K562 (cell line): ENCODE measurements around the gene CENPT. TPM values are rescaled to one million over a fixed set of nuclear protein-coding genes. Genes with fewer than 3 reads are reported as not detected.

Experiments
- ATAC-seq: fragments of 200-7000 bp; cut with Tn5 transposase; 3 replicates; pipeline ENCODE4 v1.9.1; 2020; ENCODE audit warnings: moderate library complexity
- BruUV-seq: library from RNA; stranded (reverse); fragments of 400-500 nt; replicated peaks from 2 replicates; lab custom pipeline; 2021; lab: Mats Ljungman, UMichigan
- CTCF ChIA-PET: fragments of 300-600 bp; formaldehyde crosslinking; extraction: SDS; loops from one replicate; lab custom pipeline; 2021; ENCODE audit warnings: low intra/inter-chr PET ratio; lab: Yijun Ruan, JAX
- POLR2A ChIA-PET: fragments of 300-600, 350-650 bp; sonication (Branson Sonifier 250); formaldehyde crosslinking; extraction: SDS; loops from one replicate; lab custom pipeline; 2021; ENCODE audit warnings: antibody characterized with exemption, inconsistent platforms; lab: Yijun Ruan, JAX
- DNase-seq, 4 experiments: peaks; one replicate each; pipeline versions ENCODE4 v3.0.0 to v3.0.0-alpha.2; 2011 to 2018; ENCODE audit warnings: low spot score in 3 of 4, mixed read lengths in 3 of 4; ENCODE audit errors: extremely low read depth in 1 of 4
- FAIRE-seq: peaks from 2 replicates; lab custom pipeline; 2011; peaks lifted over from hg19 to GRCh38; lab: Jason Lieb, UNC
- H2AFZ ChIP-seq: 2 replicates; pipeline ENCODE4 v1.6.0; 2011; ENCODE audit warnings: low read depth, low read length, control low read depth, inconsistent platforms
- H3K27ac ChIP-seq: fragments of 200-600 bp; 3 replicates; pipeline ENCODE4 v1.8.0; 2011; ENCODE audit warnings: low read depth, mild to moderate bottlenecking, control low read depth, inconsistent platforms, low read length, moderate library complexity, mixed read lengths; ENCODE audit errors: extremely low read depth
- H3K27me3 ChIP-seq, 2 experiments: fragments of 300-600 bp in 1 of 2; 2 replicates in 1 of 2; 3 replicates in 1 of 2; pipeline versions ENCODE4 v1.6.0 to v1.8.0; 2011; ENCODE audit warnings: inconsistent platforms in 2 of 2, low read length in 2 of 2, mild to moderate bottlenecking in 1 of 2, mixed read lengths in 1 of 2, moderate library complexity in 1 of 2; ENCODE audit not compliant: control insufficient read depth in 2 of 2, insufficient read depth in 2 of 2
- H3K36me3 ChIP-seq: fragments of 300-600 bp; 3 replicates; pipeline ENCODE4 v1.8.0; 2011; ENCODE audit warnings: mild to moderate bottlenecking, low read length, inconsistent platforms; ENCODE audit not compliant: control insufficient read depth, insufficient read depth
- H3K4me1 ChIP-seq, 2 experiments: fragments of 200-600 bp in 1 of 2; replicated peaks in 1 of 2; 2 replicates in 1 of 2; 3 replicates in 1 of 2; pipeline versions ENCODE4 v1.5.1 to v1.8.0; 2011; ENCODE audit warnings: inconsistent platforms in 2 of 2, low read length in 2 of 2, mild to moderate bottlenecking in 1 of 2, mixed read lengths in 1 of 2, moderate library complexity in 1 of 2; ENCODE audit not compliant: control insufficient read depth in 2 of 2, insufficient read depth in 2 of 2
- H3K4me2 ChIP-seq: 2 replicates; pipeline ENCODE4 v1.6.1; 2011; ENCODE audit warnings: low read length, control low read depth, inconsistent platforms, mixed read lengths; ENCODE audit not compliant: insufficient read depth
- H3K4me3 ChIP-seq: fragments of 200-600 bp; sonication (generic), shearing (Covaris generic); 2 replicates; pipeline ENCODE4 v1.5.1; 2016; ENCODE audit warnings: control low read depth, inconsistent platforms
- H3K79me2 ChIP-seq: fragments of 200-600 bp; 3 replicates; pipeline ENCODE4 v1.8.0; 2011; ENCODE audit warnings: low read length, inconsistent platforms; ENCODE audit not compliant: control insufficient read depth, insufficient read depth
- H3K9ac ChIP-seq, 2 experiments: 2 replicates each; pipeline versions ENCODE4 v1.6.0 to v1.6.1; 2011; ENCODE audit warnings: low read depth in 2 of 2, low read length in 2 of 2, control low read depth in 1 of 2, inconsistent platforms in 1 of 2, mild to moderate bottlenecking in 1 of 2, mixed read lengths in 1 of 2; ENCODE audit not compliant: insufficient read depth in 1 of 2
- H3K9me1 ChIP-seq: one replicate; pipeline ENCODE4 v1.6.0; 2011; ENCODE audit warnings: inconsistent platforms, mild to moderate bottlenecking, low read length, moderate library complexity; ENCODE audit not compliant: control insufficient read depth, insufficient read depth
- H3K9me3 ChIP-seq: replicated peaks from 2 replicates; pipeline ENCODE4 v1.5.1; 2011; ENCODE audit warnings: low read depth, low read length, inconsistent platforms; ENCODE audit not compliant: control insufficient read depth, insufficient read depth
- H4K20me1 ChIP-seq: replicated peaks from 2 replicates; pipeline ENCODE4 v1.6.1; 2011; ENCODE audit warnings: low read length, inconsistent platforms, mixed read lengths; ENCODE audit not compliant: control insufficient read depth, insufficient read depth
- C11orf30 ChIP-seq: fragments of 450-650 bp; IDR thresholded peaks from 2 replicates; pipeline ENCODE4 v1.6.1; 2016; ENCODE audit warnings: low read depth, mild to moderate bottlenecking
- HDAC8 ChIP-seq: fragments of 450-650 bp; IDR thresholded peaks from 2 replicates; pipeline ENCODE4 v1.6.1; 2016; ENCODE audit warnings: mild to moderate bottlenecking, missing genetic modification characterization, moderate library complexity, missing compliant biosample characterization
- L3MBTL2 ChIP-seq: fragments of 450-650 bp; IDR thresholded peaks from 2 replicates; pipeline ENCODE4 v1.6.1; 2016; ENCODE audit warnings: mild to moderate bottlenecking, moderate library complexity
- MYBL2 ChIP-seq, 2 experiments: fragments of 450-650 bp in 1 of 2; sonication (generic) in 1 of 2; formaldehyde crosslinking in 1 of 2; IDR thresholded peaks; 2 replicates each; pipeline versions ENCODE4 v1.6.1 to v1.8.1; 2017 to 2022; ENCODE audit warnings: borderline replicate concordance in 1 of 2, inconsistent platforms in 1 of 2, low read depth in 1 of 2, mild to moderate bottlenecking in 1 of 2, missing genetic modification reagents in 1 of 2, moderate library complexity in 1 of 2
- RFX1 ChIP-seq: fragments of 450-650 bp; IDR thresholded peaks from 2 replicates; pipeline ENCODE4 v1.6.1; 2016; ENCODE audit warnings: mild to moderate bottlenecking, moderate library complexity
- SLC30A9 ChIP-seq: fragments of 250-450 bp; sonication (Bioruptor Pico); IDR thresholded peaks from 2 replicates; pipeline ENCODE4 v1.8.0; 2022; ENCODE audit warnings: mild to moderate bottlenecking, moderate library complexity
- TARDBP ChIP-seq: fragments of 450-650 bp; IDR thresholded peaks from 2 replicates; pipeline ENCODE4 v1.6.1; 2016
- ZC3H11A ChIP-seq: IDR thresholded peaks from 2 replicates; pipeline ENCODE4 v1.6.1; 2012; ENCODE audit warnings: low read depth, low read length, improper control_type of control experiment
- ZFP1 ChIP-seq: fragments of 450-650 bp; formaldehyde crosslinking; IDR thresholded peaks from 2 replicates; pipeline ENCODE4 v1.4.0; 2020; ENCODE audit warnings: mild to moderate bottlenecking, mixed read lengths
- ZZZ3 ChIP-seq: fragments of 450-650 bp; IDR thresholded peaks from 2 replicates; pipeline ENCODE4 v1.6.1; 2016; ENCODE audit warnings: antibody characterized with exemption, mild to moderate bottlenecking, moderate library complexity
- WGBS: fragments of 100-300 bp; shearing (Covaris generic); methylation state at CpG from one replicate; pipeline ENCODE4 v1.1.6; 2016; ENCODE audit warnings: low coverage, mixed read lengths; ENCODE audit not compliant: insufficient coverage; ENCODE audit errors: missing lambda C conversion rate; 5-methylcytosine and 5-hydroxymethylcytosine counted together
- in situ Hi-C: fragments of 300-500 bp; cut with MboI; formaldehyde crosslinking; loops from 4 replicates; pipeline ENCODE4 v1.15.0; 2018; ENCODE audit warnings: inconsistent platforms, mixed read lengths
- intact Hi-C: fragments of 100-400 bp; cut with micrococcal nuclease; formaldehyde crosslinking; loops from 2 replicates; pipeline ENCODE4 v1.14.2; 2022
- polyA plus RNA-seq, 8 experiments: library from polyadenylated mRNA; depleted of rRNA in 4 of 8; stranded (reverse) in 5 of 8; unstranded in 3 of 8; fragments of >200 nt; fragmentation: Nextera tagmentation in 2 of 8; fragmentation: Illumina TruSeq in 1 of 8; extraction: Ambion mirVana in 2 of 8; extraction: Trizol in 1 of 8; gene quantifications; 2 replicates each; pipeline versions ENCODE4 v1.2.1 to v1.2.3, GENCODE V29; 2011 to 2014; ENCODE audit warnings: inconsistent platforms in 1 of 8, missing spikeins in 1 of 8
- total RNA-seq, 7 experiments: library from RNA; depleted of rRNA in 6 of 7; stranded (reverse); fragments of >200 nt in 6 of 7; fragmentation: Illumina TruSeq in 2 of 7; extraction: Trizol in 2 of 7; gene quantifications; 2 replicates each; pipeline versions ENCODE4 v1.2.1 to v1.2.3, GENCODE V29; 2011 to 2021; ENCODE audit warnings: low replicate concordance in 1 of 7

Gene CENPT
- total and polyA plus RNA-seq, 9 of the 15 experiments (the other 6 are each of a cell fraction or from before 2014, with no cell fraction given): 3.6 to 94.2 (median 44.1) TPM

DNA sequence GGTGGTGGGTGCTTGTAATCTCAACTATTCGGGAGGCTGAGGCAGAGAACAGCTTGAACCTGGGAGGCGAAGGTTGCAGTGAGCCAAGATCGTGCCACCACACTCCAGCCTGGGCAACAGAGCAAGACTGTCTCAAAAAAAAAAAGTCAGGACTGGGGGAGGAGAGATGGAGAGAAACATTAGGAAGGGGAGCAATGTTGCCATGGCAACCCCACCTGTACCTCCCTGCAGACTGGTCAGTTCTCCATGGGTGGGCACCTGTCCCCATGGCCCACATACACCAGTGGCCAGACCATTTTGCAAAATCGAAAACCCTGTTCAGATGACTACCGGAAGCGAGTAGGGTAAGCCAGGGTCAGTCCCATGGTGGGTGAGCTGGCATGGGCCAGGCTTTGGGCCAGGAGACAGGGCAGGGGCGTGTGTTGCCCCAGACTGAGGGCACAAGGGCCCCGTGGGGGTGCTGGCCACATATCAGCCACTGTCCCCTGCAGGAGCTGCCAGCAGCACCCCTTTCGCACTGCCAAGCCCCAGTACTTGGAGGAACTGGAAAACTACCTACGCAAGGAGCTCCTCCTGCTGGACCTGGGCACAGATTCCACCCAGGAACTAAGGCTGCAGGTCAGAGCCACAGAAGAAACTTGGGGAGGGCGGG, 26.8 kb downstream of the CENPT start:
- BruUV-seq: no TSS peak
- intact Hi-C loops: no loop called here

GRCh38 chr16:67814567-67814966, 32.9 kb downstream of the CENPT start:
- Histone ChIP-seq H3K27ac (no peak overlapping the region), H3K4me2 (peak overlapping the region; percentile 27; the same call in 1 of the 2 replicates), H3K36me3 (no peaks in the 10 kb centered on the region), H4K20me1 (no peaks in the 10 kb centered on the region), H3K27me3 (no peaks in the 10 kb centered on the region), H3K9ac (peak overlapping the region in 1 of 2 experiments; percentile 6; a peak in 1 of 4 replicates)
- CTCF ChIA-PET: no interaction called here
- BruUV-seq: no TSS peak
- no peak for FAIRE-seq
- DNase-seq: no peak
- in situ Hi-C loops: loop anchor here (10.0 kb wide), 1 partner anchor 230 kb away; no protein-coding TSS in a partner anchor
- intact Hi-C loops: no loop called here
- 17% methylated on average over 8 of the region's 8 CpGs for WGBS
- TF ChIP-seq MYBL2 (IDR thresholded peaks at IDR 0.05; ENCODE audit: low read depth): no peak
- TF ChIP-seq MYBL2 (CRISPR knock-in tag; IDR thresholded peaks at IDR 0.05; ENCODE audit: borderline replicate concordance): no peak
- TF ChIP-seq C11orf30: peak; percentile 30; the same call in 1 of the 2 replicates
- TF ChIP-seq, all 486 proteins: peak for 1
- peaks cover 5% of the 10 kb centered on the region in 2 experiments; a peak in 3 of 5 replicates for H3K4me1 ChIP-seq
- ATAC-seq: peak; percentile 24; the same call in 2 of the 3 replicates
- H3K9me3 ChIP-seq: no peaks in the 10 kb centered on the region
- H3K4me3 ChIP-seq: no peak overlapping the region
- peak overlapping the region; percentile 63 for H2AFZ ChIP-seq
- no peaks in the 10 kb centered on the region for H3K79me2 ChIP-seq
- no peaks in the 10 kb centered on the region for H3K9me1 ChIP-seq
- POLR2A ChIA-PET: interaction anchor here (0.7 kb wide), 1 partner anchor 62 kb away, joined by 3 read pairs; no protein-coding TSS in a partner anchor

More for the DNA sequence above, 26.8 kb downstream of the CENPT start:
- CTCF ChIA-PET: no interaction called here
- 36% methylated on average over 10 of the region's 11 CpGs for WGBS
- POLR2A ChIA-PET: no interaction called here
- DNase-seq (no peak), FAIRE-seq (no peak)
- Histone ChIP-seq H3K79me2 (no peaks in the 10 kb centered on the region), H3K4me2 (no peak overlapping the region), H3K4me3 (no peak overlapping the region), H3K4me1 (peaks cover 0 to 6% of the 10 kb centered on the region in 2 experiments; a peak in 2 of 5 replicates), H3K27me3 (no peaks in the 10 kb centered on the region), H4K20me1 (no peaks in the 10 kb centered on the region), H3K9me3 (no peaks in the 10 kb centered on the region)
- TF ChIP-seq SLC30A9 (CRISPR knock-in tag) (no peak), RFX1 (peak; percentile 78), HDAC8 (tag) (no peak), ZFP1 (CRISPR knock-in tag) (no peak), L3MBTL2 (no peak), ZC3H11A (no peak), ZZZ3 (no peak), TARDBP (no peak)
- TF ChIP-seq, all 486 proteins: peak for 1
- Histone ChIP-seq H3K27ac (no peak overlapping the region), H3K9me1 (no peaks in the 10 kb centered on the region), H3K36me3 (no peaks in the 10 kb centered on the region), H3K9ac (0 out of 4 replicates have a peak overlapping the region, but pooled peaks of 1 of the 2 experiments have one; percentile 64), H2AFZ (no peak overlapping the region)
- in situ Hi-C loops: no loop called here
- ATAC-seq: no peak
